SJSA1 (cell line): ENCODE data around the gene PARD3B. TPM values are rescaled to one million over a fixed set of nuclear protein-coding genes. Genes with fewer than 3 reads are reported as not detected.

ENCODE experiments used
- DNase-seq, 2 experiments: peaks; one replicate each; pipeline ENCODE4 v3.0.0-alpha.2; 2015 to 2020; ENCODE audit warnings: low spot score in 2 of 2, low read depth in 1 of 2
- H3K27ac ChIP-seq: fragments of 250-450 bp; sonication (Bioruptor Pico); 2 replicates; pipeline ENCODE4 v1.5.1; 2020; ENCODE audit warnings: mild to moderate bottlenecking, moderate library complexity
- H3K27me3 ChIP-seq: fragments of 250-450 bp; sonication (Bioruptor Pico); replicated peaks from 2 replicates; pipeline ENCODE4 v1.5.1; 2020; ENCODE audit warnings: mild to moderate bottlenecking, moderate library complexity
- H3K36me3 ChIP-seq: fragments of 250-450 bp; sonication (Bioruptor Pico); 2 replicates; pipeline ENCODE4 v1.5.1; 2020; ENCODE audit warnings: mild to moderate bottlenecking
- H3K4me1 ChIP-seq: fragments of 250-450 bp; sonication (Bioruptor Pico); replicated peaks from 2 replicates; pipeline ENCODE4 v1.6.1; 2021; ENCODE audit warnings: mild to moderate bottlenecking
- H3K4me3 ChIP-seq: fragments of 250-450 bp; sonication (Bioruptor Pico); 2 replicates; pipeline ENCODE4 v1.5.1; 2020; ENCODE audit warnings: mild to moderate bottlenecking
- H3K9me3 ChIP-seq: fragments of 250-450 bp; sonication (Bioruptor Pico); replicated peaks from 2 replicates; pipeline ENCODE4 v1.5.1; 2020; ENCODE audit warnings: mild to moderate bottlenecking
- total RNA-seq: library from RNA; depleted of rRNA; stranded (reverse); fragments of >200 nt; shearing (Covaris generic); gene quantifications from 2 replicates; pipeline ENCODE4 v1.2.3, GENCODE V29; 2014

Gene PARD3B
- total RNA-seq, 1 experiment from 2014 or later = 10.6 TPM

- Histone ChIP-seq H3K4me1 (no peaks in the 10 kb centered on the region), H3K9me3 (no peaks in the 10 kb centered on the region), H3K27ac (no peak overlapping the region), H3K27me3 (no peaks in the 10 kb centered on the region), H3K4me3 (no peak overlapping the region), H3K36me3 (no peaks in the 10 kb centered on the region)
- no peak for DNase-seq
Observed at GRCh38 chr2:204853905-204854304, 308.6 kb downstream of the PARD3B start.

- Histone ChIP-seq H3K4me1 (peaks cover 20% of the 10 kb centered on the region), H3K4me3 (no peak overlapping the region), H3K27ac (no peak overlapping the region), H3K27me3 (no peaks in the 10 kb centered on the region), H3K36me3 (no peaks in the 10 kb centered on the region), H3K9me3 (no peaks in the 10 kb centered on the region; the same call in 1 of the 2 replicates)
- DNase-seq = no peak
Observed at GRCh38 chr2:204860274-204860673, 315.0 kb downstream of the PARD3B start.

- peak overlapping the region; percentile 80 for H3K27ac ChIP-seq
- H3K36me3 ChIP-seq = no peaks in the 10 kb centered on the region
- H3K27me3 ChIP-seq = no peaks in the 10 kb centered on the region
- no peaks in the 10 kb centered on the region; the same call in 1 of the 2 replicates for H3K9me3 ChIP-seq
- H3K4me3 ChIP-seq = no peak overlapping the region
- DNase-seq = no peak
- H3K4me1 ChIP-seq = peaks cover 20% of the 10 kb centered on the region
Observed at GRCh38 chr2:204862809-204863208, 317.5 kb downstream of the PARD3B start.

GRCh38 chr2:204863336-204863735 lies 318.1 kb downstream of the PARD3B start:
- peaks cover 20% of the 10 kb centered on the region for H3K4me1 ChIP-seq
- H3K27me3 ChIP-seq = no peaks in the 10 kb centered on the region
- peak overlapping the region; percentile 80 for H3K27ac ChIP-seq
- H3K4me3 ChIP-seq = no peak overlapping the region
- no peaks in the 10 kb centered on the region; the same call in 1 of the 2 replicates for H3K9me3 ChIP-seq
- peak in 1 of 2 experiments; percentile 76 for DNase-seq
- H3K36me3 ChIP-seq = no peaks in the 10 kb centered on the region

- Histone ChIP-seq H3K27ac (no peak overlapping the region), H3K4me3 (no peak overlapping the region), H3K27me3 (no peaks in the 10 kb centered on the region), H3K36me3 (no peaks in the 10 kb centered on the region), H3K9me3 (no peaks in the 10 kb centered on the region; the same call in 1 of the 2 replicates), H3K4me1 (peaks cover 20% of the 10 kb centered on the region)
- peak in 1 of 2 experiments; percentile 39 for DNase-seq
Observed at GRCh38 chr2:204869132-204869823, 324.0 kb downstream of the PARD3B start.

GRCh38 chr2:204870053-204870452 lies 324.8 kb downstream of the PARD3B start:
- Histone ChIP-seq H3K4me1 (peaks cover 16% of the 10 kb centered on the region), H3K27ac (no peak overlapping the region), H3K4me3 (no peak overlapping the region), H3K27me3 (no peaks in the 10 kb centered on the region), H3K36me3 (no peaks in the 10 kb centered on the region), H3K9me3 (no peaks in the 10 kb centered on the region)
- DNase-seq = no peak

- H3K9me3 ChIP-seq = no peaks in the 10 kb centered on the region
- no peaks in the 10 kb centered on the region for H3K27me3 ChIP-seq
- no peaks in the 10 kb centered on the region for H3K36me3 ChIP-seq
- DNase-seq = peak in 1 of 2 experiments; percentile 22
- no peak overlapping the region for H3K27ac ChIP-seq
- peaks cover 16% of the 10 kb centered on the region for H3K4me1 ChIP-seq
- no peak overlapping the region for H3K4me3 ChIP-seq
Observed at GRCh38 chr2:204871231-204871953, 326.1 kb downstream of the PARD3B start.

GRCh38 chr2:204876311-204876710 lies 331.0 kb downstream of the PARD3B start:
- H3K4me3 ChIP-seq = no peak overlapping the region
- H3K27ac ChIP-seq = no peak overlapping the region
- H3K27me3 ChIP-seq = no peaks in the 10 kb centered on the region
- no peaks in the 10 kb centered on the region for H3K9me3 ChIP-seq
- no peak for DNase-seq
- H3K4me1 ChIP-seq = no peaks in the 10 kb centered on the region
- no peaks in the 10 kb centered on the region for H3K36me3 ChIP-seq

GRCh38 chr2:204877691-204878090 lies 332.4 kb downstream of the PARD3B start:
- H3K36me3 ChIP-seq = no peaks in the 10 kb centered on the region
- H3K9me3 ChIP-seq = no peaks in the 10 kb centered on the region
- no peak for DNase-seq
- H3K4me3 ChIP-seq = no peak overlapping the region
- no peaks in the 10 kb centered on the region for H3K4me1 ChIP-seq
- H3K27ac ChIP-seq = no peak overlapping the region
- no peaks in the 10 kb centered on the region for H3K27me3 ChIP-seq

GRCh38 chr2:204880928-204881327 lies 335.7 kb downstream of the PARD3B start:
- H3K36me3 ChIP-seq = no peaks in the 10 kb centered on the region
- DNase-seq = no peak
- H3K27me3 ChIP-seq = no peaks in the 10 kb centered on the region
- H3K4me3 ChIP-seq = no peak overlapping the region
- H3K9me3 ChIP-seq = no peaks in the 10 kb centered on the region
- no peak overlapping the region for H3K27ac ChIP-seq
- H3K4me1 ChIP-seq = no peaks in the 10 kb centered on the region

- H3K9me3 ChIP-seq = no peaks in the 10 kb centered on the region
- H3K27ac ChIP-seq = no peak overlapping the region
- no peaks in the 10 kb centered on the region for H3K27me3 ChIP-seq
- DNase-seq = no peak
- H3K4me1 ChIP-seq = no peaks in the 10 kb centered on the region
- no peaks in the 10 kb centered on the region for H3K36me3 ChIP-seq
- H3K4me3 ChIP-seq = no peak overlapping the region
Observed at GRCh38 chr2:204881655-204882054, 336.4 kb downstream of the PARD3B start.

- Histone ChIP-seq H3K27ac (no peak overlapping the region), H3K27me3 (no peaks in the 10 kb centered on the region), H3K4me1 (no peaks in the 10 kb centered on the region), H3K36me3 (no peaks in the 10 kb centered on the region), H3K4me3 (no peak overlapping the region), H3K9me3 (no peaks in the 10 kb centered on the region)
- no peak for DNase-seq
Observed at GRCh38 chr2:204885747-204886146, 340.5 kb downstream of the PARD3B start.

- H3K4me1 ChIP-seq = no peaks in the 10 kb centered on the region
- no peaks in the 10 kb centered on the region for H3K9me3 ChIP-seq
- no peak overlapping the region for H3K27ac ChIP-seq
- H3K36me3 ChIP-seq = no peaks in the 10 kb centered on the region
- DNase-seq = no peak
- H3K27me3 ChIP-seq = no peaks in the 10 kb centered on the region
- no peak overlapping the region for H3K4me3 ChIP-seq
Observed at GRCh38 chr2:204886713-204887112, 341.4 kb downstream of the PARD3B start.

- Histone ChIP-seq H3K36me3 (no peaks in the 10 kb centered on the region), H3K27ac (no peak overlapping the region), H3K9me3 (no peaks in the 10 kb centered on the region), H3K4me3 (no peak overlapping the region), H3K27me3 (no peaks in the 10 kb centered on the region), H3K4me1 (peaks cover 8% of the 10 kb centered on the region; the same call in 1 of the 2 replicates)
- no peak for DNase-seq
Observed at GRCh38 chr2:204888222-204888621, 342.9 kb downstream of the PARD3B start.
